Stimulated activated CD8-positive, alpha-beta memory T cell treated with anti-CD3 and anti-CD28 coated beads, Interleukin-12 subunit alpha, Interleukin-12 subunit beta, amount 100 ng/mL, for 24 hours (primary cell): ENCODE data around the gene CEP104.

Experiments
- DNase-seq: peaks from one replicate; pipeline ENCODE4 v3.0.0-alpha.2; 2020; ENCODE audit errors: extremely low read depth

The CEP104 gene

DNA sequence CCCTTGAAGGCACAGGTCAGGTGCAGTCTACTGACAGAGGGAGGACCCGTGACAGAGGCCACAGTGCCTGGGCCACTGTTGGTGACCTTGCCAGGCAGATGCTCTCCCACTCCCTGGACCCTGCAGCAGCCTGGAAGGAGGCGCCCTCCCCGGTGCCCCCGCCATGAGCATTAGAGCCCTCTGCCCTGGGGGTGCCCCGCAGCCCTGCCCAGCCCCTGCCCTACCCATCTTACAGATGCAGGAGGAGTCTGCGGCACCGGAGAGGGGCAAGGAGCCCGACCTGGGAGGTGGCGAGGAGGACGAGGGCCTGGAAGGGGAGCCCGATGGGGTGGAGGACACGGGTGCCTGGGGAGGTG is 94.2 kb downstream of the CEP104 start:
- DNase-seq: no peak

DNA sequence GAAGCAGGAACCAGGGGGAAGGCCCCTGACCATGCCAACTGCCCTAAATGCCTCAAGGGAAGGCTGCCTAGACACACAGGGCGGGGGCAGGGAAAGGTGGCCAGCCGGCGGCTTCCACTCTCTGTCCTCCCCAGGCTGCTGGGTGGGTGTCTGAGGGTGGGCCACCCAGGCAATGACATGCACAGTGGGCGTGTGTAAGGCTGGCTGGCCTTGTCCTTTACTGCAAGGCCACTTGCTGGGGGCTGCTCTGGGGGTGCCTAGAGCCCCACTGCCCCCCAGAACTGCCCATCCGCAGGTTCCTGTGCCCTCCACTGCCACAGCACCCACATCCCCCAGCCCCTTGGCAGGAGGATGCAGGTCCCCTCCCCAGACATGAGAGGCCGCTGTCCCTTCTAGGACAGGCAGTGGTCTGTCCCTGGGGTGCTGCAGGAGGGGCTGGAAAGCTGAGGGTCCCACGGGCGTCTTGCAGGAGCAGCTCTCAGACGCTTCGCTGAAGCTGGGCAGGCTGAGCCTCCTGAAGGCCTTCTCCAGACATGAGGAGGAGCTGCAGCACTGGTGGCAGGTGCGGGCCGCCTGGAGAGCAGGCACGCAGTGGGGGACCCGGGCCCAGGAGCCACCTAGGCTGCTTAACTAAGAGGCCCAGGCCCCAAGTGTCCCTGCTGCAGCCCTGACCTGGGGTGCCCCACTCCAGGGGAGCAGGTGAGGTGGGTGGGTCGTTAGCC is 94.7 kb downstream of the CEP104 start:
- no peak for DNase-seq
